OCI-LY3 (cell line): ENCODE measurements around the gene RAPGEF5.

Experiments
- H2AFZ ChIP-seq: fragments of 200-600, 300-600 bp; shearing (Covaris generic); 2 replicates; pipeline ENCODE4 v1.6.0; 2014; ENCODE audit warnings: antibody characterized with exemption, low read depth, low read length
- H3K27ac ChIP-seq: fragments of 200-600, 300-600 bp; sonication (generic); 2 replicates; pipeline ENCODE4 v1.5.1; 2014; ENCODE audit warnings: mild to moderate bottlenecking, low read length, moderate library complexity, mixed read lengths
- H3K27me3 ChIP-seq: fragments of 200-600, 300-600 bp; sonication (generic); 2 replicates; pipeline ENCODE4 v1.6.1; 2014; ENCODE audit warnings: low read depth, low read length, mixed read lengths
- H3K36me3 ChIP-seq: fragments of 200-600, 300-600 bp; sonication (generic); replicated peaks from 2 replicates; pipeline ENCODE3; 2014; ENCODE audit warnings: low read depth, low read length, mixed read lengths
- H3K4me1 ChIP-seq: fragments of 300-600, 200-600 bp; sonication (generic); 2 replicates; pipeline ENCODE4 v1.6.1; 2014; ENCODE audit warnings: low read length, mixed read lengths
- H3K4me2 ChIP-seq: fragments of 200-600, 300-600 bp; sonication (generic); 2 replicates; pipeline ENCODE4 v1.6.1; 2014; ENCODE audit warnings: low read length, mixed read lengths
- H3K4me3 ChIP-seq: fragments of 300-600, 200-600 bp; sonication (generic); 2 replicates; pipeline ENCODE4 v1.5.1; 2014; ENCODE audit warnings: antibody characterized with exemption, mild to moderate bottlenecking, low read length, moderate library complexity
- H3K79me2 ChIP-seq: fragments of 300-600, 200-600 bp; shearing (Covaris generic); 2 replicates; pipeline ENCODE4 v1.6.1; 2014; ENCODE audit warnings: mild to moderate bottlenecking, low read length, mixed read lengths
- H3K9ac ChIP-seq: fragments of 300-600, 200-600 bp; shearing (Covaris generic); 2 replicates; pipeline ENCODE4 v1.6.0; 2014; ENCODE audit warnings: mild to moderate bottlenecking, low read length, moderate library complexity
- H3K9me3 ChIP-seq: fragments of 200-600, 300-600 bp; shearing (Covaris generic); 2 replicates; pipeline ENCODE4 v1.6.1; 2014; ENCODE audit warnings: low read length, mixed read lengths; ENCODE audit not compliant: insufficient read depth
- H4K20me1 ChIP-seq: fragments of 200-600, 300-600 bp; sonication (generic); 2 replicates; pipeline ENCODE4 v1.6.1; 2016; ENCODE audit warnings: low read length, mixed read lengths; ENCODE audit not compliant: insufficient read depth
- EZH2phosphoT487 ChIP-seq: fragments of 200-600 bp; shearing (Covaris generic); IDR thresholded peaks from 2 replicates; pipeline ENCODE4 v1.6.1; 2018; ENCODE audit warnings: antibody characterized with exemption, mixed run types, low read depth
- TF ChIP-seq, protein P1 (sequence below): fragments of 200-600, 300-600 bp; sonication (generic); IDR thresholded peaks from 2 replicates; pipeline ENCODE4 v1.5.1; 2014; ENCODE audit warnings: antibody characterized with exemption, low read length, low read depth

Gene RAPGEF5

DNA sequence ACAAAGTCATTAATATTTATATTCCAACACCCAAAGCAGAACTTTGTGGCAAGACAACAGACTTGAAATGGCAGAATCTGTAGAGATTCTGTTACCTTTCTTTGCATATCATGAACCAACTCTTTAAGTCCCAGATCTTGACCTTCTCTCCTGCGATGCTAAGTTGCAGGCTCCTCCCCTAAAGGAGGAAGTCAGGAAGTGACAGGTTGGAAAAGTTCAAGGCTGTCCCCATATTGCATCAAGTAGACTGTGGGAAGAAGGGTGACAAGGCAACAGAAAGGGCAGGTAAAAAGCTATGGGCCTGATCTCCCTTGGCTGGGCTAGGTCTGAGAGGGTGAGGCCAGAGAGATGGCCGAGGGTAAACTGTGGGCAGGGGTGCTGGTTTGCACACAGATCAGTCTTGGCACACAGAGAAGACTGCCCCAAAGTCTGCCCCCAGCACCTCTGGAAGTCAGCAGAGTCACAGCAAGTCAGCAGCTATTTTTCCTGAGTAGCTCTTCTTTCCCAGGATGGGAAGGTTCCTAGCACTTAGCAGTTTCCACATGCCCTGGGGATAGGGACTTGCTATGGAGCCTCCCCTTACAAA is 115.1 kb downstream of the RAPGEF5 start:
- Histone ChIP-seq H3K4me1 (no peaks in the 10 kb centered on the region), H4K20me1 (no peaks in the 10 kb centered on the region), H3K27ac (no peak overlapping the region), H3K4me2 (no peak overlapping the region), H2AFZ (no peak overlapping the region), H3K9ac (no peak overlapping the region), H3K79me2 (no peaks in the 10 kb centered on the region), H3K27me3 (no peaks in the 10 kb centered on the region), H3K36me3 (no peaks in the 10 kb centered on the region), H3K9me3 (no peaks in the 10 kb centered on the region), H3K4me3 (no peak overlapping the region)
- TF ChIP-seq, protein P1, sequence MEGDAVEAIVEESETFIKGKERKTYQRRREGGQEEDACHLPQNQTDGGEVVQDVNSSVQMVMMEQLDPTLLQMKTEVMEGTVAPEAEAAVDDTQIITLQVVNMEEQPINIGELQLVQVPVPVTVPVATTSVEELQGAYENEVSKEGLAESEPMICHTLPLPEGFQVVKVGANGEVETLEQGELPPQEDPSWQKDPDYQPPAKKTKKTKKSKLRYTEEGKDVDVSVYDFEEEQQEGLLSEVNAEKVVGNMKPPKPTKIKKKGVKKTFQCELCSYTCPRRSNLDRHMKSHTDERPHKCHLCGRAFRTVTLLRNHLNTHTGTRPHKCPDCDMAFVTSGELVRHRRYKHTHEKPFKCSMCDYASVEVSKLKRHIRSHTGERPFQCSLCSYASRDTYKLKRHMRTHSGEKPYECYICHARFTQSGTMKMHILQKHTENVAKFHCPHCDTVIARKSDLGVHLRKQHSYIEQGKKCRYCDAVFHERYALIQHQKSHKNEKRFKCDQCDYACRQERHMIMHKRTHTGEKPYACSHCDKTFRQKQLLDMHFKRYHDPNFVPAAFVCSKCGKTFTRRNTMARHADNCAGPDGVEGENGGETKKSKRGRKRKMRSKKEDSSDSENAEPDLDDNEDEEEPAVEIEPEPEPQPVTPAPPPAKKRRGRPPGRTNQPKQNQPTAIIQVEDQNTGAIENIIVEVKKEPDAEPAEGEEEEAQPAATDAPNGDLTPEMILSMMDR: no peak
- TF ChIP-seq EZH2phosphoT487: no peak

DNA sequence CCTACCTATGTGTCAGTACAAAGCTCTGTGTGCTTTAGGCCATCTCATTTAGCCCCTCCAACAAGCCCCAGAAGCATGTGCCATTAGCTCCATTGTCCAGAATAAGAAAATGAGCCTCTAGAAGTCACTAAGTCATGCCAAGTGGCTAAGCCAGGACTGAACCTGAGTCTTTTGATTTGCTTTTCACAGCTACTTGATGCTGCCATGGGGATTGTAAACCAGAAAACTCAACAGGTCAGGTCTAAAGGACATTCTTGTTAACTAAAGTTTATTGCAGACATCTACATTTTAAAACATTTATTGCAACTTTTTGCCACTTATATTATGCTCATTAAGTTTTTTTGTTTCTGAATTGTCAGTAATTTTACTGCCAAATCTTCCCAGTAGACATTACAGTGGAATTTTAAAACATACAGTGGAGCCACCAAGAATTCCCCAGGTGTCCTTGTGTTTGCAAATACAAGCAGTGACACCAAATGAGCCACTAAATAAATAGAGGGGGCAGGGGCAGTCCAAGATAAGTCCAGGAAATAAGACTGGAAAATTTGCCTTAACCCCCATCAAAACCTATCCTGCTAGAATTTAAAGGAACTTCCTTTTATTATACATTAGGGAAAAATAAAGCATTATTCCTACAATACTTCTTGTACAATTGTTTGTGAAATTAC is 115.9 kb downstream of the RAPGEF5 start:
- H3K4me2 ChIP-seq: no peak overlapping the region
- no peaks in the 10 kb centered on the region for H3K4me1 ChIP-seq
- H3K9ac ChIP-seq: no peak overlapping the region
- no peak for TF ChIP-seq EZH2phosphoT487
- TF ChIP-seq, protein P1: no peak
- no peak overlapping the region for H2AFZ ChIP-seq
- no peaks in the 10 kb centered on the region for H3K79me2 ChIP-seq
- no peak overlapping the region for H3K4me3 ChIP-seq
- H3K36me3 ChIP-seq: no peaks in the 10 kb centered on the region
- H3K9me3 ChIP-seq: no peaks in the 10 kb centered on the region
- H3K27me3 ChIP-seq: no peaks in the 10 kb centered on the region
- no peaks in the 10 kb centered on the region for H4K20me1 ChIP-seq
- no peak overlapping the region for H3K27ac ChIP-seq

DNA sequence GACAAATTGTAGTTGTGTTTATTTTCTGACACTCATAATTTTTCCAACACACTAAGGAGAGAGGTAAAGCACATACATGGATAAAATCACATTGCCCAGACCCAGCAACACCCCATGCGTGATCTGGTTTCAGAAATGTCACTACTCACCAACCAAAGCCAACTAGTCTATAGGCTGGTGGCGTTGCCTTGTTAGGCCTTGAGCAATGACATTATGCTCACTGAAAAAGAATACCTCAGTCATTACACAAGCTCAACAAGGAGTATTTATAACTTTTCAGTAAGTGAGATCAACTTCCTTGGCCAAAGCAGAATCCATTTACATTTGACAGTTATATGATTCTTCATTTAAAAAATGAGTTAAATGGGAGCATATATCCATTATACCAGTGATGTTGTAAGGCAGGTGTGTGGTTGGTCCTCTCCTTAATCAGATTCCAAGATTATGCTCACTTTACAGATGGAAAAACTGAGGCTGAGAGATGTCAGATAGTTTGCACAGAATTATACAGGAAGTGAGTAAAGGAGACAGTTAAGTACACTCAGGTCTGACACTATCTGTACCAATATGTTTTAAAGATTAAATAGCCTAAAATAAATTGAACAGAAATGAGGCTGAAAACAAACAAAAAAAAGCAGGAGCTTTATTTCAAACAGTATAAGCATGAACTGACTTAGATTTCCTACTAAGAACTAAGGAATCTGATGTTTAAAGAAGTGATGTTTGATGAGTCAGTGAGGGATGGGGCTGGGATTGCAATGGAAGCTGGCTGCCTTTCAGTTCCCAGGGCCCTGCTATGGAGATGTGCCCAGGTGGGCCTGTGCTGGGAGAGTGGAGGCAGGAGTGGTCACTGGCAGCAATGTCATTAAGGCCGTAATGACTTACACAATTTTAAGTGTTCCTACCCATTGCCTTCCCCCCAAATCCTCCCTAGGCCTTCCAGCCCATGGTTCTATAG is 118.3 kb downstream of the RAPGEF5 start:
- Histone ChIP-seq H3K27ac (no peak overlapping the region), H3K9me3 (no peaks in the 10 kb centered on the region), H3K4me3 (no peak overlapping the region), H2AFZ (no peak overlapping the region), H3K36me3 (no peaks in the 10 kb centered on the region), H3K79me2 (no peaks in the 10 kb centered on the region), H3K9ac (no peak overlapping the region), H3K4me2 (no peak overlapping the region), H3K4me1 (no peaks in the 10 kb centered on the region), H4K20me1 (no peaks in the 10 kb centered on the region), H3K27me3 (no peaks in the 10 kb centered on the region)
- TF ChIP-seq, protein P1: no peak
- no peak for TF ChIP-seq EZH2phosphoT487

DNA sequence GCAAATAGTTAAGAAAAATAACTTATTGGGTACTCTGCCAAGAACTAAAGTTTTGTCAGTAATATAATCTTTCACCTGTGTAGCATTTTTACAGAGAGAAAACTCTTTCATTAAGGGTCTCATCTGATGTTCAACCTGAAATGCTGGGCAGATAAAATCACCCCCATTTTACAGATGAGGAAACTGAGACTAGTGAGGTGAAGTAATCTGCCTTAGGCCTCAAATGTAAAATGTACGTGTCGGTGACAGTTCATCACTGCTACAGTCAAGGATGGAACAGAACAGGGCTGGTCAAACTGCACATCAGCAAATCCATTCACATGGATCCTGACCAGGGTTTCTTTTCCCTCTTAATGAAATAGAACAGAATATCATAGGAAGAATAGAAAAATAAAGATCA is 121.8 kb downstream of the RAPGEF5 start:
- no peaks in the 10 kb centered on the region for H3K9me3 ChIP-seq
- no peak overlapping the region for H3K27ac ChIP-seq
- H3K36me3 ChIP-seq: no peaks in the 10 kb centered on the region
- H3K4me3 ChIP-seq: no peak overlapping the region
- H3K27me3 ChIP-seq: no peaks in the 10 kb centered on the region
- TF ChIP-seq EZH2phosphoT487: no peak
- TF ChIP-seq, protein P1: no peak
- no peak overlapping the region for H2AFZ ChIP-seq
- no peaks in the 10 kb centered on the region for H4K20me1 ChIP-seq
- no peak overlapping the region for H3K4me2 ChIP-seq
- no peaks in the 10 kb centered on the region for H3K4me1 ChIP-seq
- no peak overlapping the region for H3K9ac ChIP-seq
- no peaks in the 10 kb centered on the region for H3K79me2 ChIP-seq
